ENCODE data around the gene SKIC3. TPM values are rescaled to one million over a fixed set of nuclear protein-coding genes. Genes with fewer than 3 reads are reported as not detected.
A peak's percentile ranks its signal among the peaks of the same experiment; 100 is the strongest.

Gene SKIC3
- total RNA-seq, 2 donors from 2014 or later, result 44.9 to 73.9 TPM

- Histone ChIP-seq H3K27ac (no peak overlapping the region), H3K4me3 (no peak overlapping the region), H3K27me3 (replicated peaks; ENCODE audit: insufficient read depth) (no peaks in the 10 kb centered on the region), H3K4me1 (replicated peaks) (no peaks in the 10 kb centered on the region), H3K9me3 (no peaks in the 10 kb centered on the region), H3K36me3 (no peaks in the 10 kb centered on the region)
- 73% methylated on average over 1 of the region's 1 CpG for WGBS
- intact Hi-C loops (cut with DNase I), result no loop called here
- DNase-seq (ENCODE audit: low spot score), result no peak
- TF ChIP-seq POLR2AphosphoS5 (IDR thresholded peaks at IDR 0.05), result no peak
- TF ChIP-seq POLR2A (IDR thresholded peaks at IDR 0.05), result no peak
- no peak for TF ChIP-seq CTCF (IDR thresholded peaks at IDR 0.05)
Observed at GRCh38 chr5:95519151-95519550, 35.6 kb downstream of the SKIC3 start.

GRCh38 chr5:95518417-95518816 lies 36.4 kb downstream of the SKIC3 start:
- 98% methylated on average over 2 of the region's 2 CpGs for whole genome bisulfite sequencing
- Histone ChIP-seq H3K36me3 (peaks cover 0 to 4% of the 10 kb centered on the region in 2 donors), H3K27me3 (replicated peaks; ENCODE audit: insufficient read depth) (no peaks in the 10 kb centered on the region), H3K4me1 (replicated peaks) (no peaks in the 10 kb centered on the region), H3K9me3 (no peaks in the 10 kb centered on the region), H3K27ac (no peak overlapping the region), H3K4me3 (no peak overlapping the region)
- TF ChIP-seq CTCF (IDR thresholded peaks at IDR 0.05), result no peak
- TF ChIP-seq POLR2A (IDR thresholded peaks at IDR 0.05), result no peak
- no peak for TF ChIP-seq POLR2AphosphoS5 (IDR thresholded peaks at IDR 0.05)
- no peak for DNase-seq (ENCODE audit: low spot score)
- intact Hi-C loops (cut with DNase I), result no loop called here

- TF ChIP-seq POLR2A (IDR thresholded peaks at IDR 0.05) (no peak), CTCF (IDR thresholded peaks at IDR 0.05) (no peak), POLR2AphosphoS5 (IDR thresholded peaks at IDR 0.05) (no peak)
- intact Hi-C loops (cut with DNase I), result no loop called here
- peaks cover 0 to 9% of the 10 kb centered on the region in 2 donors for H3K36me3 ChIP-seq
- H3K4me1 ChIP-seq (replicated peaks), result no peaks in the 10 kb centered on the region
- WGBS, result 82% methylated on average over 1 of the region's 1 CpG
- H3K27me3 ChIP-seq (replicated peaks; ENCODE audit: insufficient read depth), result no peaks in the 10 kb centered on the region
- no peaks in the 10 kb centered on the region for H3K9me3 ChIP-seq
- H3K4me3 ChIP-seq, result no peak overlapping the region
- H3K27ac ChIP-seq, result no peak overlapping the region
- no peak for DNase-seq (ENCODE audit: low spot score)
Observed at GRCh38 chr5:95511606-95512005, 43.2 kb downstream of the SKIC3 start.

- intact Hi-C loops (cut with DNase I), result no loop called here
- Histone ChIP-seq H3K4me1 (replicated peaks) (no peaks in the 10 kb centered on the region), H3K36me3 (peaks cover 0 to 6% of the 10 kb centered on the region in 2 donors)
Observed at GRCh38 chr5:95508550-95508949, 46.2 kb downstream of the SKIC3 start.

More at GRCh38 chr5:95508550-95508949, 46.2 kb downstream of the SKIC3 start:
- Histone ChIP-seq H3K9me3 (no peaks in the 10 kb centered on the region), H3K27ac (peak overlapping the region; percentile 58 to 64), H3K27me3 (replicated peaks; ENCODE audit: insufficient read depth) (no peaks in the 10 kb centered on the region), H3K4me3 (no peak overlapping the region)
- DNase-seq (ENCODE audit: low spot score), result peak; percentile 24
- 30% methylated on average over 1 of the region's 1 CpG for WGBS
- TF ChIP-seq POLR2A (IDR thresholded peaks at IDR 0.05), result no peak
- TF ChIP-seq CTCF (IDR thresholded peaks at IDR 0.05), result no peak
- peak; percentile 74 for TF ChIP-seq POLR2AphosphoS5 (IDR thresholded peaks at IDR 0.05)

Small RNAs within 50 kb of the gene (small RNA-seq; reads per million reads assigned to genes)
- gene RNU6-308P, result 0 reads per million in 2 donors

Other genes with a start within 250 kb of the SKIC3 start
- 1 to 10 TPM in 1 of 2 donors, not detected in 1; 8.2 TPM for gene FAM81B, start 163.6 kb downstream of the SKIC3 start, total RNA-seq
- 10 to 100 TPM in 1 of 2 donors, 1 to 10 TPM in 1; 7.3 to 23.3 TPM for gene ARSK, start 124 bp upstream of the SKIC3 start, total RNA-seq
- 1 to 10 TPM in 1 of 2 donors, under 1 TPM in 1; 0.51 to 3.0 TPM for gene GPR150, start 65.1 kb upstream of the SKIC3 start, total RNA-seq
- gene RFESD, start 91.8 kb upstream of the SKIC3 start, total RNA-seq, result 10 to 100 TPM in 1 of 2 donors, 1 to 10 TPM in 1; 4.0 to 14.8 TPM
- gene SPATA9, start 128.0 kb upstream of the SKIC3 start, total RNA-seq, result 1 to 10 TPM in 1 of 2 donors, not detected in 1; 2.3 TPM
- gene RHOBTB3, start 176.4 kb upstream of the SKIC3 start, total RNA-seq, result 100 to 1,000 TPM in 1 of 2 donors, 10 to 100 TPM in 1; 87.3 to 134 TPM

Measured in prostate gland (tissue), 2 donors.